DND-41 (cell line): ENCODE data around the gene EVC2.

ENCODE experiments used
- ATAC-seq: fragments of 200-7000 bp; cut with Tn5 transposase; 3 replicates; pipeline ENCODE4 v1.9.1; 2021; ENCODE audit warnings: low read depth; ENCODE audit not compliant: insufficient read depth
- DNase-seq: peaks from one replicate; pipeline ENCODE4 v3.0.0-alpha.2; 2020
- H2AFZ ChIP-seq: 2 replicates; pipeline ENCODE4 v1.6.0; 2012; ENCODE audit warnings: low read depth, low read length
- H3K27ac ChIP-seq: 2 replicates; pipeline ENCODE4 v1.5.1; 2012; ENCODE audit warnings: low read length, inconsistent platforms
- H3K27me3 ChIP-seq: fragments of 200-600 bp; sonication (generic); 2 replicates; pipeline ENCODE4 v1.6.0; 2012; ENCODE audit warnings: low read length, mild to moderate bottlenecking, inconsistent platforms; ENCODE audit not compliant: insufficient read depth, poor library complexity
- H3K36me3 ChIP-seq: 2 replicates; pipeline ENCODE4 v1.5.1; 2012; ENCODE audit warnings: low read length, inconsistent platforms; ENCODE audit not compliant: insufficient read depth
- H3K4me1 ChIP-seq: 2 replicates; pipeline ENCODE4 v1.5.1; 2012; ENCODE audit warnings: mild to moderate bottlenecking, low read length; ENCODE audit not compliant: insufficient read depth
- H3K4me2 ChIP-seq: 2 replicates; pipeline ENCODE4 v1.6.0; 2012; ENCODE audit warnings: mild to moderate bottlenecking, moderate library complexity, low read length, inconsistent platforms; ENCODE audit not compliant: insufficient read depth
- H3K4me3 ChIP-seq, 2 experiments: fragments of 200-600 bp in 1 of 2; shearing (Covaris generic) in 1 of 2; 2 replicates each; pipeline ENCODE4 v1.5.1; 2012 to 2016; ENCODE audit warnings: inconsistent platforms in 2 of 2, low read length in 2 of 2, mild to moderate bottlenecking in 2 of 2, low read depth in 1 of 2, moderate library complexity in 1 of 2
- H3K79me2 ChIP-seq: 2 replicates; pipeline ENCODE4 v1.6.0; 2012; ENCODE audit warnings: low read length, inconsistent platforms; ENCODE audit not compliant: insufficient read depth
- H3K9ac ChIP-seq: 2 replicates; pipeline ENCODE4 v1.6.0; 2012; ENCODE audit warnings: low read depth, mild to moderate bottlenecking, inconsistent platforms, low read length, moderate library complexity
- H3K9me3 ChIP-seq: 2 replicates; pipeline ENCODE4 v1.5.1; 2012; ENCODE audit warnings: low read length, moderate library complexity, mild to moderate bottlenecking, inconsistent platforms; ENCODE audit not compliant: insufficient read depth, severe bottlenecking
- H4K20me1 ChIP-seq: 2 replicates; pipeline ENCODE4 v1.6.0; 2012; ENCODE audit warnings: low read length; ENCODE audit not compliant: insufficient read depth
- EZH2 ChIP-seq: IDR thresholded peaks from 3 replicates; pipeline ENCODE4 v1.6.1; 2012; ENCODE audit warnings: borderline replicate concordance, low read depth, mild to moderate bottlenecking, moderate library complexity, low read length, inconsistent platforms; ENCODE audit not compliant: severe bottlenecking
- TF ChIP-seq, protein P1 (sequence below): IDR thresholded peaks from 2 replicates; pipeline ENCODE4 v1.5.1; 2012; ENCODE audit warnings: borderline replicate concordance, low read length, moderate library complexity, mild to moderate bottlenecking; ENCODE audit not compliant: poor library complexity, severe bottlenecking; ENCODE audit errors: extremely low read depth

EVC2 gene

GRCh38 chr4:5571646-5572045 is 136.7 kb downstream of the EVC2 start:
- Histone ChIP-seq H3K27ac (no peak overlapping the region), H3K27me3 (peaks cover 2% of the 10 kb centered on the region), H3K36me3 (no peaks in the 10 kb centered on the region), H3K4me2 (no peak overlapping the region), H3K79me2 (no peaks in the 10 kb centered on the region), H3K9me3 (no peaks in the 10 kb centered on the region), H3K4me1 (no peaks in the 10 kb centered on the region), H3K9ac (no peak overlapping the region), H3K4me3 (no peak overlapping the region), H4K20me1 (no peaks in the 10 kb centered on the region), H2AFZ (no peak overlapping the region)
- ATAC-seq (no peak), DNase-seq (no peak)
- no peak for TF ChIP-seq EZH2
- TF ChIP-seq, protein P1, sequence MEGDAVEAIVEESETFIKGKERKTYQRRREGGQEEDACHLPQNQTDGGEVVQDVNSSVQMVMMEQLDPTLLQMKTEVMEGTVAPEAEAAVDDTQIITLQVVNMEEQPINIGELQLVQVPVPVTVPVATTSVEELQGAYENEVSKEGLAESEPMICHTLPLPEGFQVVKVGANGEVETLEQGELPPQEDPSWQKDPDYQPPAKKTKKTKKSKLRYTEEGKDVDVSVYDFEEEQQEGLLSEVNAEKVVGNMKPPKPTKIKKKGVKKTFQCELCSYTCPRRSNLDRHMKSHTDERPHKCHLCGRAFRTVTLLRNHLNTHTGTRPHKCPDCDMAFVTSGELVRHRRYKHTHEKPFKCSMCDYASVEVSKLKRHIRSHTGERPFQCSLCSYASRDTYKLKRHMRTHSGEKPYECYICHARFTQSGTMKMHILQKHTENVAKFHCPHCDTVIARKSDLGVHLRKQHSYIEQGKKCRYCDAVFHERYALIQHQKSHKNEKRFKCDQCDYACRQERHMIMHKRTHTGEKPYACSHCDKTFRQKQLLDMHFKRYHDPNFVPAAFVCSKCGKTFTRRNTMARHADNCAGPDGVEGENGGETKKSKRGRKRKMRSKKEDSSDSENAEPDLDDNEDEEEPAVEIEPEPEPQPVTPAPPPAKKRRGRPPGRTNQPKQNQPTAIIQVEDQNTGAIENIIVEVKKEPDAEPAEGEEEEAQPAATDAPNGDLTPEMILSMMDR = no peak

GRCh38 chr4:5569451-5569850 is 138.9 kb downstream of the EVC2 start:
- Histone ChIP-seq H3K79me2 (no peaks in the 10 kb centered on the region), H3K4me1 (no peaks in the 10 kb centered on the region), H3K36me3 (no peaks in the 10 kb centered on the region), H3K4me2 (no peak overlapping the region), H2AFZ (no peak overlapping the region), H3K9ac (no peak overlapping the region), H3K9me3 (no peaks in the 10 kb centered on the region), H3K4me3 (no peak overlapping the region), H3K27me3 (peaks cover 2% of the 10 kb centered on the region), H4K20me1 (no peaks in the 10 kb centered on the region), H3K27ac (no peak overlapping the region)
- TF ChIP-seq EZH2 = no peak
- TF ChIP-seq, protein P1 = no peak
- DNase-seq (no peak), ATAC-seq (no peak)

GRCh38 chr4:5568931-5569330 is 139.4 kb downstream of the EVC2 start:
- H3K79me2 ChIP-seq = no peaks in the 10 kb centered on the region
- no peak for TF ChIP-seq EZH2
- TF ChIP-seq, protein P1 = no peak
- no peak overlapping the region for H3K9ac ChIP-seq
- no peaks in the 10 kb centered on the region for H4K20me1 ChIP-seq
- no peak for ATAC-seq
- no peak overlapping the region for H2AFZ ChIP-seq
- no peaks in the 10 kb centered on the region for H3K36me3 ChIP-seq
- H3K4me2 ChIP-seq = no peak overlapping the region
- no peak overlapping the region for H3K4me3 ChIP-seq
- no peaks in the 10 kb centered on the region for H3K9me3 ChIP-seq
- no peaks in the 10 kb centered on the region for H3K4me1 ChIP-seq
- no peak for DNase-seq
- no peak overlapping the region for H3K27ac ChIP-seq
- H3K27me3 ChIP-seq = peaks cover under 1% of the 10 kb centered on the region

DNA sequence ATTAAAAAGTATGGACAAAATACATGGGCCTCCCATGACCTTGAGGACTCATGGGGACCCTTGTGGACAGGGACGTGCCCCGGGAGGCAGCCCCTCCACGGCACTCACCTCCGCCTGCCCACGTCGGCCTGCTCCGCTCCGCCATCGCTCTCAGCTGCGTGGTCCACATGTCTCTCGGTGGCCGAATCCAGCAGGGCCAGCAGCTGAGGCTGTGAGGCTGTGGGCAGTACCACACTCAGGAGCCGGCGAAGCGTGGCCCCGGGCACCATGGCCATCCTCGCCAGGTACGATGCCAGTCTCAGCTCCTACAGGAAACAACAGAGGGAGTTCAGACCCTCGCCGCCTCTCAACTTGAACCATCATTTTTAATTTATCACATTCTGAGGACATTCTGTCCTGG is 140.0 kb downstream of the EVC2 start:
- Histone ChIP-seq H3K36me3 (no peaks in the 10 kb centered on the region), H2AFZ (no peak overlapping the region), H3K4me1 (no peaks in the 10 kb centered on the region), H4K20me1 (no peaks in the 10 kb centered on the region), H3K27ac (no peak overlapping the region), H3K9ac (no peak overlapping the region), H3K4me3 (no peak overlapping the region), H3K79me2 (no peaks in the 10 kb centered on the region), H3K9me3 (no peaks in the 10 kb centered on the region), H3K27me3 (no peaks in the 10 kb centered on the region), H3K4me2 (no peak overlapping the region)
- ATAC-seq (no peak), DNase-seq (no peak)
- TF ChIP-seq, protein P1 = no peak
- TF ChIP-seq EZH2 = no peak
